ENCODE results near the gene BDKRB2. TPM values are rescaled to one million over a fixed set of nuclear protein-coding genes. Genes with fewer than 3 reads are reported as not detected.
A peak's percentile ranks its signal among the peaks of the same experiment; 100 is the strongest.

The BDKRB2 gene
- total and polyA plus RNA-seq, 8 donors = 3.5 to 14.2 (median 6.1) TPM; not detected in 1

DNA sequence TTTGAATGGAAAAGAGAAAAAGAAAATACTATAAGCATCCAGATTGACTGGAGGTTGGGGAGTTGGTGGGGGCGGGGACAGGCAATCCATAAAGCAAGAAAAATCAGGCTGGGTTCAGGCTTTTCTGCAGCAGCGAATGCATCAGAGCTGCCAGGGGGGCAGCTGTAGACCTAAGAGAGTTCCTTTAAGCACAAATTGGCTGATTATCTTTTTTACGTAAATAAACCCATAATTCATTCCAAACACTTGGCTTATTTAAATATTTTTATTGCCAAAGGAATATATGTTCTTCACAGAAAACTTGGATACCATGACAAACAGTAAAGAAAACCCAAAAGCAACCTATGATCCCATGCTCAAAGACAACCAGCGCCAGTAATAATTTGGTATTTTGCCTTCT is 10.2 kb downstream of the BDKRB2 start:
- intact Hi-C loops (cut with DNase I; ENCODE audit: low total_unique reads) = no loop called here
- no peak overlapping the region for H3K4me3 ChIP-seq
- H3K36me3 ChIP-seq = peaks cover 0 to 5% (median 0%) of the 10 kb centered on the region in 4 donors
- H3K27ac ChIP-seq = no peak overlapping the region
- H3K4me1 ChIP-seq = no peaks in the 10 kb centered on the region
- peaks cover 0 to 3% (median 0%) of the 10 kb centered on the region in 3 donors for H3K27me3 ChIP-seq
- H3K9me3 ChIP-seq = peaks cover 0 to 16% (median 8%) of the 10 kb centered on the region in 4 donors
- TF ChIP-seq EP300 (IDR thresholded peaks at IDR 0.05) (no peak), POLR2A (IDR thresholded peaks at IDR 0.05) (no peak), POLR2AphosphoS5 (IDR thresholded peaks at IDR 0.05) (no peak)
- TF ChIP-seq, protein P1, sequence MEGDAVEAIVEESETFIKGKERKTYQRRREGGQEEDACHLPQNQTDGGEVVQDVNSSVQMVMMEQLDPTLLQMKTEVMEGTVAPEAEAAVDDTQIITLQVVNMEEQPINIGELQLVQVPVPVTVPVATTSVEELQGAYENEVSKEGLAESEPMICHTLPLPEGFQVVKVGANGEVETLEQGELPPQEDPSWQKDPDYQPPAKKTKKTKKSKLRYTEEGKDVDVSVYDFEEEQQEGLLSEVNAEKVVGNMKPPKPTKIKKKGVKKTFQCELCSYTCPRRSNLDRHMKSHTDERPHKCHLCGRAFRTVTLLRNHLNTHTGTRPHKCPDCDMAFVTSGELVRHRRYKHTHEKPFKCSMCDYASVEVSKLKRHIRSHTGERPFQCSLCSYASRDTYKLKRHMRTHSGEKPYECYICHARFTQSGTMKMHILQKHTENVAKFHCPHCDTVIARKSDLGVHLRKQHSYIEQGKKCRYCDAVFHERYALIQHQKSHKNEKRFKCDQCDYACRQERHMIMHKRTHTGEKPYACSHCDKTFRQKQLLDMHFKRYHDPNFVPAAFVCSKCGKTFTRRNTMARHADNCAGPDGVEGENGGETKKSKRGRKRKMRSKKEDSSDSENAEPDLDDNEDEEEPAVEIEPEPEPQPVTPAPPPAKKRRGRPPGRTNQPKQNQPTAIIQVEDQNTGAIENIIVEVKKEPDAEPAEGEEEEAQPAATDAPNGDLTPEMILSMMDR (IDR thresholded peaks at IDR 0.05) = no peak
- no peak for DNase-seq
- 73 to 79% (median 75%) methylated on average over 4 of the region's 4 CpGs for WGBS, 5 donors

DNA sequence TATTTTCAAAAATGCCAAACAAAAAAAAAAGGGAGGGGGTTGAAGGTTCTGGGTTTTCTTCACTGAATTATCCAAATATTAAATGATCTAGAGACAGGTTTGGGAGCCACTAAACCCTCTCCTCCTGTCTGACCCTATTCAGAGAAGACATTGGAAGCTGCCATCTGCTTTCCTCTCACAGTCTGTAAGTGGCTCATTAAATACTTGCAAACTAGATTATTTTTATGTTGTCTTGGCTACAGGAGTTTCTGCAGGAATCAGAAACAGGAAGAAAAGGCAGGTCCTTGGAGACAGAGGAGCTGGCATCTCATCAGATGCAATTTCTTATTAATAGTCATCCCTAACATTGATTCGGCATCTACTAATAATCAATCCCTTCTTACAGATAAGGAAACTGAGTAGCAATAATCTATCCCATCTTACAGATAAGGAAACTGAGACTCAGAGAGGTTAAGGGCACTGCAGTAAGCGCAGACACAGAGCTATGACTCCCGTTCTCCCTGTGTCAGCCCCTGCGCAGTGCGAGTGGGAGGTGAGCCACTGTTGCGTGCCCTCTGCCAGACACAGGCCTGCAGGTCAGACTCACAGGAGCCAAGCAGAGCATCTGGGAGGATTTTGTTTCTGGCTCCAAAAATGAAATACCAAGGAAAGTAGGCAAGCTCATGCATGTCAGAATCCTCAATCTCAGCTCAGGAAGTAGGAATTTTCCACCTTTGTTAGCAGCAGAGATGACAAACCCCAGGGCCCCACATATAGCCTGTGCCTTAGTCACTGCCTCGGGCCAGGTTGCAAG is 11.0 kb downstream of the BDKRB2 start:
- DNase-seq = no peak
- H3K9me3 ChIP-seq = peaks cover 0 to 16% (median 8%) of the 10 kb centered on the region in 4 donors
- WGBS, 5 donors = 79 to 87% (median 82%) methylated on average over 2 to 7 of the region's 7 CpGs
- intact Hi-C loops (cut with DNase I; ENCODE audit: low total_unique reads) = no loop called here
- H3K4me3 ChIP-seq = no peak overlapping the region
- no peaks in the 10 kb centered on the region for H3K4me1 ChIP-seq
- H3K36me3 ChIP-seq = peaks cover 0 to 5% (median 0%) of the 10 kb centered on the region in 4 donors
- H3K27me3 ChIP-seq = peaks cover 0 to 3% (median 0%) of the 10 kb centered on the region in 3 donors
- TF ChIP-seq POLR2AphosphoS5 (IDR thresholded peaks at IDR 0.05) (no peak), EP300 (IDR thresholded peaks at IDR 0.05) (no peak), POLR2A (IDR thresholded peaks at IDR 0.05) (no peak)
- TF ChIP-seq, protein P1 (IDR thresholded peaks at IDR 0.05) = no peak
- peak overlapping the region in 1 of 5 donors; percentile 32 for H3K27ac ChIP-seq

DNA sequence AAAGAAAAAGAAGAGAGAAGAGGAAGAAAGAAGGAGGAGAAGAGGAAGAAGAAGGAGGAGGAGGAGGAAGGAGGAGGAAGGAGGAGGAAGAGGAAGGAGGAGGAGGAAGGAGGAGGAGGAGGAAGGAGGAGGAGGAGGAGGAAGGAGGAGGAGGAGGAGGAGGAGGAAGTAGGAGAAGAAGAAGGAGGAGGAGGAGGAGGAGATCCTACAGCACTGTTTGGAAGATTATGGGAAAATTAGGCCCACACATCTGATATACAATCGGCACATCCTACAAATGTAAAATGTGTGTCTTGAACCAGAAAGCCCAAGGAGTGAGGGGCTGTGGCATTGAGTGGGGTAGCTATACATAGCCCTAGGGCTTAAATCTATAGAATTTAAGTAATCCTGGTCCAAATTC is 12.0 kb downstream of the BDKRB2 start:
- no peak overlapping the region for H3K4me3 ChIP-seq
- peaks cover 0 to 10% (median 5%) of the 10 kb centered on the region in 4 donors for H3K9me3 ChIP-seq
- no peaks in the 10 kb centered on the region for H3K4me1 ChIP-seq
- peaks cover 0 to 3% (median 0%) of the 10 kb centered on the region in 3 donors for H3K27me3 ChIP-seq
- intact Hi-C loops (cut with DNase I; ENCODE audit: low total_unique reads) = no loop called here
- peak overlapping the region in 1 of 5 donors; percentile 32 for H3K27ac ChIP-seq
- peaks cover 0 to 3% (median 0%) of the 10 kb centered on the region in 4 donors for H3K36me3 ChIP-seq
- TF ChIP-seq POLR2A (IDR thresholded peaks at IDR 0.05) (no peak), POLR2AphosphoS5 (IDR thresholded peaks at IDR 0.05) (no peak), EP300 (IDR thresholded peaks at IDR 0.05) (no peak)
- TF ChIP-seq, protein P1 (IDR thresholded peaks at IDR 0.05) = no peak
- no peak for DNase-seq
- WGBS, 5 donors = 78 to 86% (median 80%) methylated on average over 1 of the region's 1 CpG

DNA sequence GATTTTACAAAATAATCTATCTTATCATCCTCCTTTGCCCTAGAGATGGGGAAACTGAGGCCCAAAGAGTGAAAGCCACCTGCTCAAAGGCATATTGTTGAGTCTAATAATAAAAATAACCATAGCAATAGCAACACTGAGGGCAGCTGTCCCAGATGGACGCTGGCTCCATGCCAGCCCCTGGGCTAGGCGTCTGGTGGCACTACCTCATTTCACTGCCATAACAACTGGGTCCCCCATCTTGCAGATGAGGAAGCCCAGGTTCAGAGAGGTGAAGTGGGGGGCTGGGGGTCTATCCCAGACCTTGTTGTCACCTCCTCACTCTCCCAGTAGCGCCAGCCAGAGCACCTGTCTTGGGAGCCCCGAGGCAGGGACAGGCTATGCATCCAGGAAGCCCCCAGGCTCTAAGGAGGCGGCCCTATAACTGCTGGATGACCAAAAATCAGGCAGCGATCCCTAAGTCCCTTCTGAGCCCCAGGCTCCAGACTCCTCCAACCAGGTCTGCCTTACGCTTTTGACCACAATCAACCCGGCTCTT is 12.8 kb downstream of the BDKRB2 start:
- intact Hi-C loops (cut with DNase I; ENCODE audit: low total_unique reads) = no loop called here
- Histone ChIP-seq H3K27me3 (peaks cover 0 to 3% (median 0%) of the 10 kb centered on the region in 3 donors), H3K9me3 (peaks cover 0 to 2% (median 0%) of the 10 kb centered on the region in 4 donors), H3K27ac (no peak overlapping the region), H3K4me1 (no peaks in the 10 kb centered on the region), H3K4me3 (no peak overlapping the region), H3K36me3 (no peaks in the 10 kb centered on the region)
- 65 to 81% (median 77%) methylated on average over 7 to 8 of the region's 8 CpGs for WGBS, 5 donors
- no peak for DNase-seq
- TF ChIP-seq POLR2AphosphoS5 (IDR thresholded peaks at IDR 0.05) = no peak
- TF ChIP-seq, protein P1 (IDR thresholded peaks at IDR 0.05) = no peak
- no peak for TF ChIP-seq EP300 (IDR thresholded peaks at IDR 0.05)
- TF ChIP-seq POLR2A (IDR thresholded peaks at IDR 0.05) = no peak
